T-helper 17 cell (primary cell): ENCODE results near the gene SMARCAD1. TPM values are rescaled to one million over a fixed set of nuclear protein-coding genes. Genes with fewer than 3 reads are reported as not detected.

Experiments
- ATAC-seq: fragments of 150-1000 bp; cut with Tn5 transposase; 2 replicates; pipeline ENCODE4 v1.10.0; 2021; ENCODE audit warnings: mild to moderate bottlenecking, moderate library complexity
- DNase-seq, 3 donors: peaks; one replicate each; pipeline versions ENCODE4 v3.0.0 to v3.0.0-alpha.2; 2020 to 2021
- H3K9me3 ChIP-seq: one replicate; pipeline ENCODE4 v1.7.0; 2013; ENCODE audit warnings: low read length, mild to moderate bottlenecking; ENCODE audit not compliant: control insufficient read depth, poor library complexity, severe bottlenecking
- H3K27ac Mint-ChIP-seq: one replicate; pipeline ENCODE4 v1.8.0; 2022; ENCODE audit warnings: mild to moderate bottlenecking, moderate library complexity, mixed read lengths
- H3K27me3 Mint-ChIP-seq: one replicate; pipeline ENCODE4 v1.8.0; 2022; ENCODE audit warnings: mixed read lengths
- H3K36me3 Mint-ChIP-seq: one replicate; pipeline ENCODE4 v1.8.0; 2022; ENCODE audit warnings: low read depth, mixed read lengths
- H3K4me1 Mint-ChIP-seq: one replicate; pipeline ENCODE4 v1.8.0; 2022; ENCODE audit warnings: mild to moderate bottlenecking, mixed read lengths
- H3K4me3 Mint-ChIP-seq: one replicate; pipeline ENCODE4 v1.8.0; 2022; ENCODE audit warnings: mild to moderate bottlenecking, moderate library complexity, mixed read lengths
- total RNA-seq, 4 donors: library from RNA in 2 of 4; stranded (reverse) in 2 of 4; gene quantifications; one replicate each; pipeline ENCODE4 v1.2.3 and lab custom pipeline; 2022 to 2026

The SMARCAD1 gene
- 10 to 100 TPM; 12.3 to 15.9 TPM for total RNA-seq
- 52.2 to 81.2 reads per million in 2 donors for total RNA-seq (lab: John Stamatoyannopoulos, UW)

DNA sequence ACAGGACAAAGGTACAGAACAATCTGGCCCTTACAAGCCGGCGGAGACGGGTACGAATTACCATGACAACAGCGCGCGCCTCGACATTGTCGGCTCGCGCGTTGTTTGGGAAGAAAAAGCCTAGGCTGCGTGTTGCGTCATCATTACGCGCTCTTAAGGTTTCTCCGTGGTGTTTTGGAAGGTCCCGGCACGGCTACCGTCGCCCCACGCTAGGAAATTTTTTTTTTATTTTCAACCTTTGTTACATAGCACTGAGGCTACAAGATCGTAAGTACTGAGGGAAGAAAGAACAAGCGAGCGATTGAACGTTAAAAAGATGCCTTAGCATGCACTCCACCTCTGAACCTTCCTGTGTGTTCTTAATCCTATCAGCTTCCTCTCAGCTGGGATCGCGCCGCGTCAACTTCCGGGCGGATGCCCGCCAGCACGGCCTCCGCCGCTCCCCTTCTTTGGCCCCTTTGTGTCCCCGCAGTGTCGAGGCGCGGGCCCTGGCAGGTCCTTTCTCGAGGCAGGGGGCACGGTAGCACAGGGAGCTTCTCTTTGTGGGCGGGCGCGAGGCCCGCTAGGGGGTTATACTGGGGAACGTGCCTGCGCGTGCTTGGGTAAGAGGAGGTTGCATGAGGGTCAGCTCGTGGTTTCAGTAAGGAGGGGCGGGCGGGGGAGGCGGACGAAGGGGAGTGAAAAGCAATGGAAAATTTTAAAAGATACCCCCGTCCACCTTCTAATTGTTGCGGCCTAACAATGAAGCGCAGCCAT lies at the start of gene SMARCAD1:
Gene SMARCAD1, plus strand, starts transcription at position 397 of the 756 bp plus-strand sequence. CDS start 530 bp downstream, outside the sequence.
- H3K4me3 Mint-ChIP-seq: peak within 1 kb of the TSS; percentile 96
- ATAC-seq (peak; percentile 89), DNase-seq (peak; percentile 66 to 76 (median 70))
- H3K9me3 ChIP-seq: no peaks in the 10 kb centered on the region
- peak within 1 kb of the TSS; percentile 97 for H3K27ac Mint-ChIP-seq
- H3K27me3 Mint-ChIP-seq: peaks cover 5% of the 10 kb centered on the region
- H3K4me1 Mint-ChIP-seq: peaks cover 23% of the 10 kb centered on the region
- H3K36me3 Mint-ChIP-seq: peaks cover 3% of the 10 kb centered on the region

GRCh38 chr4:94158883-94159282 lies 48.8 kb upstream of the SMARCAD1 start:
- Mint-ChIP-seq H3K4me1 (peaks cover 5% of the 10 kb centered on the region), H3K36me3 (no peaks in the 10 kb centered on the region), H3K27ac (no peak overlapping the region), H3K27me3 (no peaks in the 10 kb centered on the region), H3K4me3 (no peak overlapping the region)
- DNase-seq (no peak), ATAC-seq (no peak)
- no peaks in the 10 kb centered on the region for H3K9me3 ChIP-seq

GRCh38 chr4:94159790-94160189 lies 47.9 kb upstream of the SMARCAD1 start:
- ATAC-seq (no peak), DNase-seq (no peak)
- Mint-ChIP-seq H3K36me3 (no peaks in the 10 kb centered on the region), H3K27ac (no peak overlapping the region), H3K4me1 (peaks cover 5% of the 10 kb centered on the region), H3K27me3 (no peaks in the 10 kb centered on the region), H3K4me3 (no peak overlapping the region)
- H3K9me3 ChIP-seq: no peaks in the 10 kb centered on the region

DNA sequence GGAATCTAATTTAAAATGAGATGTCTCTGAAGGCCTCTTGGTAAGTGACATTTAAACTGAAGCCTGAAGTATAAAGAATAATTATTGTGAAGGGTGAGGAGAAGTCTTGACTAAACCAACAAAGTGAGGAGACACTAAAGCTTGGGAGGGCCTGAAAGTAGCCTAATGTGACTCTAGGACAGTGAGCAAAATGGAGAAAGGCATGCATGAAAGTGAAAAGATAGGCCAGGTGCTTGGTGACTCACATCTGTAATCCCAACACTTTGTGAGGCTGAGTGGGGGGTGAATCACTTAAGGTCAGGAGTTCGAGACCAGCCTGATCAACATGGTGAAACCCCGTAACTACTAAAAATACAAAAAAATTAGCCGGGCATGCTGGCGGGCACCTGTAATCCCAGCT lies 46.9 kb upstream of the SMARCAD1 start:
- H3K9me3 ChIP-seq: no peaks in the 10 kb centered on the region
- ATAC-seq (no peak), DNase-seq (no peak)
- Mint-ChIP-seq H3K27me3 (no peaks in the 10 kb centered on the region), H3K27ac (no peak overlapping the region), H3K4me1 (peaks cover 5% of the 10 kb centered on the region), H3K36me3 (no peaks in the 10 kb centered on the region), H3K4me3 (no peak overlapping the region)

DNA sequence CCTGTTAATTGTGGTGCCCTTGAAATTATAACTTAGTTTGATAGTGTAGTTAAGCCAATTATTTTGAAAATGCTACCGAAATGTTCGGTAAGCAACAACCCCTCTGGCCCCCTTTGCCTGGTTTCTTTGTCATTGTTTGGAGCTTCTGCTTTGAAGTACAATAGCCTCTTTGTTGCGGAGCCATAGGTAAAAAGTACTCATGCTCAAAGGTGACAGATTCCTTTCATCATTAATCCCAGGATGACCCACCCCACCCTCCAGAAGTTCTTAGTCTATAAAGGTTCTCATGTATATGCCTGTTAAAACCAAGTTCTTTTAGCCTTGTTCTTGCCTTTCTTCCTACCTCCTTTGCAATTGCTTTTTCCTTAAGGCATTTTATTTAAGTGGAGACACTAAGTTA lies 42.4 kb upstream of the SMARCAD1 start:
- no peak overlapping the region for H3K27ac Mint-ChIP-seq
- H3K36me3 Mint-ChIP-seq: peaks cover 3% of the 10 kb centered on the region
- ATAC-seq (no peak), DNase-seq (no peak)
- H3K9me3 ChIP-seq: no peaks in the 10 kb centered on the region
- peaks cover 4% of the 10 kb centered on the region for H3K4me1 Mint-ChIP-seq
- H3K27me3 Mint-ChIP-seq: peaks cover 7% of the 10 kb centered on the region
- no peak overlapping the region for H3K4me3 Mint-ChIP-seq

GRCh38 chr4:94168321-94168720 lies 39.3 kb upstream of the SMARCAD1 start:
- peaks cover 13% of the 10 kb centered on the region for H3K27me3 Mint-ChIP-seq
- no peak overlapping the region for H3K4me3 Mint-ChIP-seq
- H3K36me3 Mint-ChIP-seq: peaks cover 3% of the 10 kb centered on the region
- no peaks in the 10 kb centered on the region for H3K9me3 ChIP-seq
- DNase-seq: no peak
- no peak overlapping the region for H3K27ac Mint-ChIP-seq
- no peaks in the 10 kb centered on the region for H3K4me1 Mint-ChIP-seq
- ATAC-seq: no peak

- H3K4me3 Mint-ChIP-seq: no peak overlapping the region
- H3K9me3 ChIP-seq: no peaks in the 10 kb centered on the region
- ATAC-seq: no peak
- H3K27me3 Mint-ChIP-seq: peaks cover 13% of the 10 kb centered on the region
- no peak overlapping the region for H3K27ac Mint-ChIP-seq
- H3K36me3 Mint-ChIP-seq: peaks cover 3% of the 10 kb centered on the region
- no peak for DNase-seq
- no peaks in the 10 kb centered on the region for H3K4me1 Mint-ChIP-seq
These were observed 37.8 kb upstream of the SMARCAD1 start for GRCh38 chr4:94169803-94170372.

DNA sequence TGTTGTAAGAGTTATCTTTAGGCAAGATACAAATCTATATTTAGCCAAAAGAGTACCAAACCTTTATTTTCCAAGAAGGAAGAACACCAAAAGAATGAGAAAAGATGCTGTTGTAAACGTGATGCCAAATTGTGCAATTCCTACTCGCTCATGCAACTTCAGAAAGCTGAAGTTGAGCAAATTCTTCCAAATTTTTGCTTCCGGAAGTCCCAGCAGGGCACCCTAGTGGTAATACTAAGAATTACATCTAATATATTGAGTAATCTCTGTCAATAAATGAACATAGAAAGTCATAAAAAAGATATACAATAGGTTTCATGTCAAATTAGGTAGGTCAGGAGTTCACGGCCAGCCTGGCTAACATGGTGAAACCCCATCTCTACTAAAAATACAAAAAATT lies 36.0 kb upstream of the SMARCAD1 start:
- Mint-ChIP-seq H3K4me3 (no peak overlapping the region), H3K27ac (peak overlapping the region; percentile 57), H3K36me3 (peaks cover 3% of the 10 kb centered on the region), H3K27me3 (peaks cover 27% of the 10 kb centered on the region), H3K4me1 (no peaks in the 10 kb centered on the region)
- no peaks in the 10 kb centered on the region for H3K9me3 ChIP-seq
- ATAC-seq: no peak
- no peak for DNase-seq

GRCh38 chr4:94175553-94176261 lies 32.0 kb upstream of the SMARCAD1 start:
- Mint-ChIP-seq H3K27ac (no peak overlapping the region), H3K36me3 (no peaks in the 10 kb centered on the region), H3K27me3 (peaks cover 32% of the 10 kb centered on the region), H3K4me1 (no peaks in the 10 kb centered on the region), H3K4me3 (no peak overlapping the region)
- no peaks in the 10 kb centered on the region for H3K9me3 ChIP-seq
- DNase-seq: no peak
- ATAC-seq: no peak

DNA sequence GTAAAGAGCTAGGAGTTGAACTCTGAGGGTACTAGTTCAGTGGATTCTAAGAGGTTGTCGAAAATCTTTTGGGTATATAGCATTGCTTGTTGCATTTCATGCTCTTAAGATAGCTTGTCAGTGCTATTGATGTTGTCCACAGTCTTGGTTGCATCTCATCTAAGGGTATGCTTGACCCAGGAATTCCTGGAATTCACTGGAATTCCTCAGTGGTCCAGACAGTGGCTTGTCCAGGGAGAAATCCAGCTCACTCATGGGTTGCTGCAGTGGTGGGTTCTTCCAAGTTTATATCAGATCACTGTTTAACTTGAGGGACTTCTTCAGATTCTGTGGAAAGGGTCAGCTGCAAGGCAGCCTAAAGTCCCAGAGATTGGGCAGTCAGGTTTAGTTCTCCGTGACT lies 29.8 kb upstream of the SMARCAD1 start:
- no peak for ATAC-seq
- peaks cover 33% of the 10 kb centered on the region for H3K27me3 Mint-ChIP-seq

GRCh38 chr4:94181815-94182214 lies 25.9 kb upstream of the SMARCAD1 start:
- ATAC-seq: no peak
- Mint-ChIP-seq H3K4me1 (no peaks in the 10 kb centered on the region), H3K27me3 (peaks cover 30% of the 10 kb centered on the region), H3K27ac (no peak overlapping the region), H3K4me3 (no peak overlapping the region), H3K36me3 (peaks cover 5% of the 10 kb centered on the region)
- no peaks in the 10 kb centered on the region for H3K9me3 ChIP-seq
- no peak for DNase-seq

More for the DNA sequence above, 29.8 kb upstream of the SMARCAD1 start:
- DNase-seq: no peak
- H3K4me3 Mint-ChIP-seq: no peak overlapping the region
- H3K4me1 Mint-ChIP-seq: no peaks in the 10 kb centered on the region
- no peak overlapping the region for H3K27ac Mint-ChIP-seq
- H3K9me3 ChIP-seq: no peaks in the 10 kb centered on the region
- H3K36me3 Mint-ChIP-seq: peaks cover 3% of the 10 kb centered on the region

- no peak overlapping the region for H3K4me3 Mint-ChIP-seq
- ATAC-seq: no peak
- no peaks in the 10 kb centered on the region for H3K36me3 Mint-ChIP-seq
- H3K9me3 ChIP-seq: no peaks in the 10 kb centered on the region
- peaks cover 13% of the 10 kb centered on the region for H3K27me3 Mint-ChIP-seq
- no peak for DNase-seq
- peaks cover 6% of the 10 kb centered on the region for H3K4me1 Mint-ChIP-seq
- H3K27ac Mint-ChIP-seq: no peak overlapping the region
These were observed 4.9 kb upstream of the SMARCAD1 start for GRCh38 chr4:94202769-94203168.

DNA sequence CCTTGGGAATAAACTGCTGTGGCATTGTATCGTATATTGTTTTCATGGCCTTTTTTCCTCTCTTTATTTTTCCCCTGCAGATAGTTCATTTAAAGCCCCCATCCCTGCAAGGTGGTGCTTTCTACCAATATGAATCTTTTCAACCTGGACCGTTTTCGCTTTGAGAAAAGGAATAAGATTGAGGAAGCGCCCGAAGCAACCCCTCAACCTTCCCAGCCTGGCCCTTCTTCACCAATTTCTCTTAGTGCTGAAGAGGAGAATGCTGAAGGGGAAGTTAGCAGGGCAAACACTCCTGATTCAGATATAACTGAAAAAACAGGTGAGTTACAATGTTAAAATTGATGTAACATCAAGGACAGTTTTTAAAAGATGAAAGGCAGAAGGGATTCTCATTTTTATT lies 601 bp downstream of the SMARCAD1 start:
- peaks cover 4% of the 10 kb centered on the region for H3K27me3 Mint-ChIP-seq
- peak overlapping the region; percentile 96 for H3K4me3 Mint-ChIP-seq
- DNase-seq (no peak), ATAC-seq (no peak)
- peaks cover 24% of the 10 kb centered on the region for H3K4me1 Mint-ChIP-seq
- H3K9me3 ChIP-seq: no peaks in the 10 kb centered on the region
- peaks cover 6% of the 10 kb centered on the region for H3K36me3 Mint-ChIP-seq
- H3K27ac Mint-ChIP-seq: peak overlapping the region; percentile 97
